GM23248 (cell line): ENCODE results near the gene CD83. TPM values are rescaled to one million over a fixed set of nuclear protein-coding genes. Genes with fewer than 3 reads are reported as not detected.

Experiments used
- DNase-seq: peaks from one replicate; pipeline ENCODE4 v3.0.0-alpha.2; 2015
- H2AFZ ChIP-seq: fragments of 200-600 bp; sonication (generic); 2 replicates; pipeline ENCODE4 v1.6.1; 2016; ENCODE audit warnings: antibody characterized with exemption
- H3F3A ChIP-seq: fragments of 200-600 bp; sonication (generic); 2 replicates; pipeline ENCODE4 v1.6.1; 2016; ENCODE audit warnings: mild to moderate bottlenecking, antibody characterized with exemption, mixed run types; ENCODE audit not compliant: insufficient read depth
- H3K27ac ChIP-seq: fragments of 200-600 bp; sonication (generic); 2 replicates; pipeline ENCODE4 v1.5.1; 2016; ENCODE audit warnings: mild to moderate bottlenecking
- H3K27me3 ChIP-seq: fragments of 200-600 bp; sonication (generic); replicated peaks from 2 replicates; pipeline ENCODE4 v1.6.1; 2016; ENCODE audit warnings: mild to moderate bottlenecking; ENCODE audit not compliant: insufficient read depth
- H3K36me3 ChIP-seq: fragments of 200-600 bp; sonication (generic); 2 replicates; pipeline ENCODE4 v1.6.1; 2016; ENCODE audit warnings: low read depth, mild to moderate bottlenecking
- H3K4me1 ChIP-seq: fragments of 200-600 bp; sonication (generic); 2 replicates; pipeline ENCODE4 v1.6.1; 2016; ENCODE audit warnings: mild to moderate bottlenecking; ENCODE audit not compliant: insufficient read depth
- H3K4me2 ChIP-seq: fragments of 200-600 bp; sonication (generic); one replicate; pipeline ENCODE4 v1.6.1; 2016; ENCODE audit warnings: mild to moderate bottlenecking; ENCODE audit not compliant: unreplicated experiment
- H3K4me3 ChIP-seq: fragments of 200-600 bp; sonication (generic); 2 replicates; pipeline ENCODE4 v1.5.1; 2016; ENCODE audit warnings: mild to moderate bottlenecking
- H3K79me2 ChIP-seq: fragments of 200-600 bp; sonication (generic); 2 replicates; pipeline ENCODE4 v1.6.1; 2016; ENCODE audit warnings: mild to moderate bottlenecking; ENCODE audit not compliant: insufficient read depth
- H3K9ac ChIP-seq: fragments of 200-600 bp; sonication (generic); 2 replicates; pipeline ENCODE4 v1.6.1; 2016; ENCODE audit warnings: mild to moderate bottlenecking
- H3K9me2 ChIP-seq: fragments of 200-600 bp; sonication (generic); 2 replicates; pipeline ENCODE4 v1.6.1; 2016; ENCODE audit warnings: mixed run types, mild to moderate bottlenecking, moderate library complexity; ENCODE audit not compliant: insufficient read depth
- H3K9me3 ChIP-seq: fragments of 200-600 bp; sonication (generic); one replicate; pipeline ENCODE4 v1.6.1; 2017; ENCODE audit warnings: low read depth
- H4K20me1 ChIP-seq: fragments of 200-600 bp; sonication (generic); 2 replicates; pipeline ENCODE4 v1.6.0; 2016; ENCODE audit not compliant: insufficient read depth
- EZH2 ChIP-seq: fragments of 200-600 bp; sonication (generic); IDR thresholded peaks from 2 replicates; pipeline ENCODE4 v1.6.1; 2018; ENCODE audit warnings: antibody characterized with exemption, mild to moderate bottlenecking; ENCODE audit not compliant: insufficient read depth, poor library complexity, severe bottlenecking
- EZH2phosphoT487 ChIP-seq: fragments of 200-600 bp; sonication (generic); IDR thresholded peaks from 2 replicates; pipeline ENCODE4 v1.6.1; 2018; ENCODE audit warnings: antibody characterized with exemption, moderate library complexity, mild to moderate bottlenecking, low read depth; ENCODE audit not compliant: insufficient read depth
- WGBS, 2 experiments: methylation state at CpG; one replicate each; pipeline ENCODE4 v1.1.6; 2015 to 2017; ENCODE audit warnings: low lambda C conversion rate in 2 of 2, low coverage in 1 of 2; ENCODE audit errors: missing lambda C conversion rate in 2 of 2; 5-methylcytosine and 5-hydroxymethylcytosine counted together
- in situ Hi-C: fragments of 300-500 bp; cut with MboI; formaldehyde crosslinking; loops from 2 replicates; pipeline ENCODE4 v1.15.0; 2020
- polyA plus RNA-seq: library from polyadenylated mRNA; unstranded; fragments of >200 nt; fragmentation: Nextera tagmentation; extraction: Ambion mirVana; gene quantifications from 2 replicates; pipeline ENCODE4 v1.2.1, GENCODE V29; 2016
- total RNA-seq: library from RNA; depleted of rRNA; stranded (reverse); fragments of >200 nt; shearing (Covaris generic); gene quantifications from 2 replicates; pipeline ENCODE4 v1.2.3, GENCODE V29; 2014

Gene CD83
- total and polyA plus RNA-seq, 2 experiments from 2014 or later, result 1.2 to 1.5 TPM

DNA sequence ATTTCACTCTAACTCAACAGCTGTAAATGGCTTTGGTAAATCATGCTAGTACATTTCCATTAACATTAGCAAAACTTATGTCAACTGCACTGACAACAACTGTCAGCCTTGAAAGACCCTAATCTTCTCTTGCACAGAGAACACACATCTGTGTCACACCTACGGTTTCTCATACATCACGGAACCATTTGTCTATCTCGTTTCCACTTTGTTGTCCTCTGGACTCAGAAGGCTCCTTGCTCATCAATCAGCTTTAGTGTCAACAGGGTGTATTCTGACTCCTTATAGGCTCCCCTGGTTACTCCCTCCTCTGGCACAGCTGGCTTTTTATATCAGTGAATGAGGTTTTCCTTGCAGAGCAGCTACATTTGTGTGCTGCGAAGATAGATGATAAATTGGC lies 49.3 kb downstream of the CD83 start:
- peaks cover 5% of the 10 kb centered on the region; the same call in 1 of the 2 replicates for H3F3A ChIP-seq
- peaks cover 10% of the 10 kb centered on the region for H3K27me3 ChIP-seq
- peaks cover 10% of the 10 kb centered on the region for H3K4me1 ChIP-seq

DNA sequence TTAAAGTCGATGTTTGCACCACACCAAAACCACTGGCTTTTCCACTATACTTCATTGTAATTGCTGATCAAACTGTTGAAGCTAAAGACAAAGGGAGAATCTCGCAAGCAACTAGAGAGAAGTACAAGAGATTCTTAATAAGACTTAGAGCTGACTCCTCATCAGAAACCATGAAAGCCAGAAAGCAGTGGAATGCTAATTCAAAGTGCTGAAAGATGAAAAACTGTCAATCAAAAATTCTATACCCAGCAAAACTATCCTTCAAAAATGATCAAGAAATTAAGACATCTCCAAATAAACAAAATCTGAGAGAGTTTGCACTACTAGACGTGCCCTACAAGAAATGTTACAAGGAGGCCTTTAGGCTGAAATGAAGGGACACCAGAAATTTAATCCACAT lies 52.6 kb downstream of the CD83 start:
- no peak overlapping the region for H3K27ac ChIP-seq
- H3K79me2 ChIP-seq, result no peaks in the 10 kb centered on the region
- H3K9me2 ChIP-seq, result no peaks in the 10 kb centered on the region
- H3K4me1 ChIP-seq, result 0 out of 2 replicates have a peak, but pooled peaks cover 4% of the 10 kb centered on the region
- H3K9me3 ChIP-seq, result no peaks in the 10 kb centered on the region
- no peaks in the 10 kb centered on the region for H4K20me1 ChIP-seq
- H2AFZ ChIP-seq, result no peak overlapping the region
- H3K27me3 ChIP-seq, result peaks cover 10% of the 10 kb centered on the region
- H3K4me3 ChIP-seq, result no peak overlapping the region
- no peak for TF ChIP-seq EZH2phosphoT487
- TF ChIP-seq EZH2, result no peak
- H3K9ac ChIP-seq, result no peak overlapping the region
- no peaks in the 10 kb centered on the region for H3F3A ChIP-seq
- no peaks in the 10 kb centered on the region for H3K36me3 ChIP-seq
- 28 to 31% methylated on average over 3 of the region's 3 CpGs for WGBS, 2 experiments
- no peak overlapping the region for H3K4me2 ChIP-seq
- DNase-seq, result no peak
- in situ Hi-C loops, result no loop called here

More for the DNA sequence above, 49.3 kb downstream of the CD83 start:
- H3K9ac ChIP-seq, result no peak overlapping the region
- in situ Hi-C loops, result no loop called here
- TF ChIP-seq EZH2phosphoT487, result no peak
- TF ChIP-seq EZH2, result no peak
- DNase-seq, result no peak
- no peaks in the 10 kb centered on the region for H3K36me3 ChIP-seq
- H3K9me3 ChIP-seq, result no peaks in the 10 kb centered on the region
- H2AFZ ChIP-seq, result no peak overlapping the region
- H3K9me2 ChIP-seq, result no peaks in the 10 kb centered on the region
- no peaks in the 10 kb centered on the region for H3K79me2 ChIP-seq
- H3K4me2 ChIP-seq, result no peak overlapping the region
- no peak overlapping the region for H3K4me3 ChIP-seq
- 69% methylated on average over 4 of the region's 4 CpGs for WGBS, 2 experiments
- H4K20me1 ChIP-seq, result no peaks in the 10 kb centered on the region
- no peak overlapping the region for H3K27ac ChIP-seq

DNA sequence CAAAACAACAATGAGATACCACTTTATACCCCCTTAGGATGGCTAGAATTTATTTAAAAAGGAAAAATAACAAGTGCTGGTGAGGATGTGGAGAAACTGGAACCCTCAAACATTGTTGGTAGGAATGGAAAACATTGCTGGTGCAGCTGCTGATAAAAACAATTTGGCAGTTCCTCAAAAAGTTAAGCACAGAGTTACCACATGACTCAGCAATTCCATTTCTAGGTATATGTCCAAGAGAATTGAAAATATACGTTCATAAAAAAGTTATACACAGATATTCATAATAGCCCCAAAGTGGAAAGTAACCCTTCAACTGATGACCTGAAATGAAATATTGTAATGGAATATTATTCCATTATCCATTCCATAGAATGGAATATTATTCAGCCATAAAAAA lies 55.0 kb downstream of the CD83 start:
- H3F3A ChIP-seq, result no peaks in the 10 kb centered on the region
- no peaks in the 10 kb centered on the region for H3K9me2 ChIP-seq
- no peak overlapping the region for H3K4me2 ChIP-seq
- H4K20me1 ChIP-seq, result no peaks in the 10 kb centered on the region
- no peak overlapping the region for H3K9ac ChIP-seq
- in situ Hi-C loops, result no loop called here
- no peak overlapping the region for H3K27ac ChIP-seq
- no peak overlapping the region for H3K4me3 ChIP-seq
- no peaks in the 10 kb centered on the region for H3K4me1 ChIP-seq
- WGBS, 2 experiments, result 75 to 85% methylated on average over 1 of the region's 1 CpG
- no peak overlapping the region for H2AFZ ChIP-seq
- no peak for DNase-seq
- no peaks in the 10 kb centered on the region for H3K9me3 ChIP-seq
- TF ChIP-seq EZH2, result no peak
- no peak for TF ChIP-seq EZH2phosphoT487
- no peaks in the 10 kb centered on the region for H3K36me3 ChIP-seq
- peaks cover 8% of the 10 kb centered on the region for H3K27me3 ChIP-seq
- no peaks in the 10 kb centered on the region for H3K79me2 ChIP-seq

DNA sequence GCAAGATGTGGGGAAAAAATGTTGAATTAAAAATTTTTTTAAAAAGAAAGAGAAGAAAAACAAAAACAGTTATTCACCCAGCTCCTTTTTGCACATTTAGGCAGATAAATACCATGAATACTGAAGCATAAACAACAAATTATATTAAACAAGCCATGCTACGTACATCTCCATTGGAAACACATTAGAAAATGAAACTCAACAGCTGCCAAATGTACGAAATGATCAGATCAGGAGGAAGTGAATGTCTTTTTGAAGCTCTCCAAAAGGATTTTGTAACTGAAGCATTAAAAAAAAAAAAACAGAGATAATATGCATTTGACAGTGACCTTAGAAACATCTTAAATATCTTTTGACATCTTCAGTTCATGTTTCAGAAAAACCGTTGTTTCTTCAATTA lies 56.7 kb downstream of the CD83 start:
- no peaks in the 10 kb centered on the region for H3K9me2 ChIP-seq
- no peaks in the 10 kb centered on the region for H3F3A ChIP-seq
- H2AFZ ChIP-seq, result no peak overlapping the region
- no peak overlapping the region for H3K4me2 ChIP-seq
- H4K20me1 ChIP-seq, result no peaks in the 10 kb centered on the region
- TF ChIP-seq EZH2 (no peak), EZH2phosphoT487 (no peak)
- 0 out of 2 replicates have a peak, but pooled peaks cover 9% of the 10 kb centered on the region for H3K4me1 ChIP-seq
- no peak overlapping the region for H3K27ac ChIP-seq
- H3K27me3 ChIP-seq, result no peaks in the 10 kb centered on the region
- in situ Hi-C loops, result no loop called here
- DNase-seq, result no peak
- H3K9ac ChIP-seq, result no peak overlapping the region
- H3K9me3 ChIP-seq, result no peaks in the 10 kb centered on the region
- no peaks in the 10 kb centered on the region for H3K36me3 ChIP-seq
- 61 to 64% methylated on average over 3 of the region's 3 CpGs for WGBS, 2 experiments
- H3K79me2 ChIP-seq, result no peaks in the 10 kb centered on the region
- H3K4me3 ChIP-seq, result no peak overlapping the region

DNA sequence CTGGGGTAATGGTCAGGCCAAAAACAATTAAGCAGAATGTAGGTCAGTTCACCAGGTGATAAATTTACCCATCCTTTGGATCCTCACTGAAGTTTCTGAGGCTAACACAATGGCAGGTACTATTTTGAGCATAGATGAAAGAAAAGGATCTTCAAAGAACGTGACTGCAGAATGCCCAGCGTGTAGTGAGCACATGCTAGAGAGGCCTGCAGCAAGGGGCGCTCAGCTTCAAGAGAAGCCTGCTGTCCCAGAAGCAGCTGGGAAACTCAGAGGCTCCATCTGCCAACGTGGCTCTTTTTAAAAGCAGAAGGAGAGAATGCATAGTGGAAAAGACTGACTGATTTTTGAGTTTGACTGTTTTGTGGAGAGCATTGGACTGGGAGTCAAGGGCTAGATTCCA lies 57.4 kb downstream of the CD83 start:
- Histone ChIP-seq H3K79me2 (no peaks in the 10 kb centered on the region), H3K27me3 (no peaks in the 10 kb centered on the region), H3K36me3 (no peaks in the 10 kb centered on the region), H3K4me2 (no peak overlapping the region), H3K27ac (no peak overlapping the region), H3K9me2 (no peaks in the 10 kb centered on the region), H3K4me3 (no peak overlapping the region), H2AFZ (no peak overlapping the region), H4K20me1 (no peaks in the 10 kb centered on the region), H3K9me3 (no peaks in the 10 kb centered on the region), H3K4me1 (0 out of 2 replicates have a peak, but pooled peaks cover 9% of the 10 kb centered on the region), H3K9ac (no peak overlapping the region), H3F3A (no peaks in the 10 kb centered on the region)
- no peak for DNase-seq
- no peak for TF ChIP-seq EZH2phosphoT487
- TF ChIP-seq EZH2, result no peak
- WGBS, 2 experiments, result 60 to 63% methylated on average over 4 of the region's 4 CpGs
- in situ Hi-C loops, result no loop called here
